Activated CD8-positive, alpha-beta memory T cell treated with anti-CD3 and anti-CD28 coated beads, Interleukin-2, amount 10 ng/mL, durations not matched to agents 7 days and 5 days (primary cell): Measurements from ENCODE around the gene SLC35F3. TPM values are rescaled to one million over a fixed set of nuclear protein-coding genes. Genes with fewer than 3 reads are reported as not detected.
A peak's percentile ranks its signal among the peaks of the same experiment; 100 is the strongest.

Experiments
- ATAC-seq: fragments of 150-1000 bp; cut with Tn5 transposase; one replicate; pipeline ENCODE4 v1.10.0; 2021; ENCODE audit warnings: moderate library complexity
- CTCF ChIA-PET: fragments of 350-600 bp; sonication (Branson Sonifier 250); formaldehyde crosslinking; loops from one replicate; lab custom pipeline; 2021; ENCODE audit warnings: antibody characterized with exemption; lab: Charles Lee
- DNase-seq: peaks from one replicate; pipeline ENCODE4 v3.0.0-alpha.2; 2020
- H3K27ac Mint-ChIP-seq: one replicate; pipeline ENCODE4 v1.8.0; 2021; ENCODE audit warnings: mild to moderate bottlenecking, mixed read lengths
- H3K27me3 Mint-ChIP-seq: one replicate; pipeline ENCODE4 v1.8.0; 2021; ENCODE audit warnings: mixed read lengths
- H3K36me3 Mint-ChIP-seq: one replicate; pipeline ENCODE4 v1.8.0; 2021; ENCODE audit warnings: mild to moderate bottlenecking, mixed read lengths
- H3K4me1 Mint-ChIP-seq: one replicate; pipeline ENCODE4 v1.8.0; 2021; ENCODE audit warnings: mixed read lengths
- H3K4me3 Mint-ChIP-seq: one replicate; pipeline ENCODE4 v1.8.0; 2021; ENCODE audit warnings: mild to moderate bottlenecking, moderate library complexity, mixed read lengths
- H3K9me3 Mint-ChIP-seq: one replicate; pipeline ENCODE4 v1.8.0; 2022; ENCODE audit warnings: low read depth, mixed read lengths
- total RNA-seq, 2 experiments: library from RNA; stranded (reverse); gene quantifications; one replicate each; pipeline ENCODE4 v1.2.3, GENCODE V29; 2021

Gene SLC35F3
- total RNA-seq, 2 experiments from 2014 or later: 13.8 to 16.8 TPM

DNA sequence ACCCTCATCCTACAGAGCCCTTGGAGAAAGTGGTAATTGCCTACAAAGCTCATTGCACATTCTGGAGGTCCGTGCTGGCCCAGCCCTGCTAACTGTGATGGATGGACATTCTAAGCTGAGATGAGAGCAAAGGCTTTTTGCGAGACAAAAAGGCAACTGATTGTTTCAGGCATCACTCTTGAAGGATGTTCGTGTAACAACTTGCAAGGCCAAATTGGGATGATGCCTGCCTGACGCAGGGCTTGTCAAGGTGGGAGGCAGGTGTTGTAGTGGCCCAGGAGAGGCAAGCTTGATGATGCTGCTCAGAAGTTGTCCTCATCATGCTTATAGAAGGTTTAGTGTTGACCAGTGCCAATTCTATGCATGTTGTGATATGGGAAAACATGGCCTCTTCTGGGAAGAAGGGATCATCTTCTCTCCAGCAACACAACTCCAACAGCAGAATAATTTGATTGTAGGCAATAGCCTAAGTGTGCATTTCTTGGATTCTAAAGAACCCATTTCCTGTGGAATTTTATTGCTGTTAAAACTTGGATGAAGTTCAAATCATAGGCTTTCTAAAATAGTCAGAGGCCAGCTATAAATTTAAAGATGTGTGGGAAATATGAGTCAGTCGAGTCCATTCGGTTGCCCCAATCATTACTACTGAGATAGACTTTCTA lies 366.2 kb downstream of the SLC35F3 start:
- Mint-ChIP-seq H3K27ac (peak overlapping the region; percentile 57), H3K27me3 (peaks cover 9% of the 10 kb centered on the region), H3K4me1 (peaks cover 36% of the 10 kb centered on the region), H3K9me3 (no peaks in the 10 kb centered on the region), H3K4me3 (peak overlapping the region; percentile 2), H3K36me3 (peaks cover 31% of the 10 kb centered on the region)
- peak; percentile 7 for ATAC-seq
- CTCF ChIA-PET: interaction anchor here (0.8 to 1.7 kb wide), 4 partner anchors 40 to 122 kb away, joined by 3 to 4 read pairs (median 4); no protein-coding TSS in a partner anchor
- no peak for DNase-seq

DNA sequence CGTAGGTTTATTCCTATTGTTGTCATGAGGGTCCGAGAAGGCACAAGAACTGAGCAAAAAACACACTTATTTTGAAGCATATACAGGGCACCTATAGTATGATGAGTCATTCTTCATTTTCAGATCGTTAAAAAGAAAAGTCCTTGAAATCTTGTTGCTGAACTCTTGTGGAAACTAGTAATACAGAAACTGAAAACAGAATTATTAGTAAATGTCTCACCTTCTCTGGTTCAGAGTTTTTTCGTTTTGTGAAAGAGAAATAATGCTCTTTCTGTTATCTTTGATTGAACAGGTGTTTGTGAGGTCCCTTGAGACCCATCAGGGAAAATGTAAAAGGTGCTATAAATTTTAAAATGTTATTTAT lies 366.7 kb downstream of the SLC35F3 start:
- DNase-seq: no peak
- peaks cover 34% of the 10 kb centered on the region for H3K4me1 Mint-ChIP-seq
- H3K27me3 Mint-ChIP-seq: peaks cover 9% of the 10 kb centered on the region
- no peak overlapping the region for H3K4me3 Mint-ChIP-seq
- peaks cover 28% of the 10 kb centered on the region for H3K36me3 Mint-ChIP-seq
- CTCF ChIA-PET: interaction anchor here (1.4 to 1.7 kb wide), 3 partner anchors 40 to 122 kb away, joined by 3 to 4 read pairs (median 3); no protein-coding TSS in a partner anchor
- peak overlapping the region; percentile 57 for H3K27ac Mint-ChIP-seq
- ATAC-seq: peak; percentile 94
- H3K9me3 Mint-ChIP-seq: no peaks in the 10 kb centered on the region

DNA sequence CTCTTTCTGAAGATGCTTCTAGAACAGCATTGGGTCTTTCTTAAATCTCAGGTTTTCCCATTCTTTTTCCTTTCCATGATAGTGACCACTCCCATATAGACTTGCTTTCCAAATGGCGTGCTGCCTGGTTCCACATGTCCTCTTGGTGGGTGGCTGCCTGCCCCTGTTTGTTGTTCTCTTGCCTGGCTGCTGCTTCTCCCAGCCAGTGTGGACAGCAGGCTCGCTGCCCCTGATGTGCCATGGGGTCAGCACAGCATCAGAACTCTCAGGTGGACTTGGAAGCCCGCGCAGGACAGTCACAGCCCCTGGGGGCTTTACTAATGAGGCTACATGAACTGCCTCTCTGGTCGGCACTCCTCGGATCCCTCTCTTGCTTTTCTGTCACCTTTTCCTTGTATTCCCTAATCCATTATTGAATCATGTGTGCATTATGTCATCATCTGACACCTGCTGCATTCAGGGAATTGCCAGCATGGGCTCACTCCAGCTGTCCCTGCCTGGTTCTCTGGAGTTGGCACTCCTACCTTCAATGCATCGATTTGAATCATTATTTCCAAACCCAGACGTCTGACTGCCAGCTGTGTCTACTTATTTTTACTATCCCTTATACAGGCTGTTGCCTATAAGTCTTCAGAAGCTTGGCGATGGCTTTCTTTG lies 368.3 kb downstream of the SLC35F3 start:
- CTCF ChIA-PET: no interaction called here
- peaks cover 34% of the 10 kb centered on the region for H3K4me1 Mint-ChIP-seq
- H3K4me3 Mint-ChIP-seq: no peak overlapping the region
- H3K9me3 Mint-ChIP-seq: no peaks in the 10 kb centered on the region
- no peak overlapping the region for H3K27ac Mint-ChIP-seq
- ATAC-seq: no peak
- H3K36me3 Mint-ChIP-seq: peaks cover 28% of the 10 kb centered on the region
- peaks cover 9% of the 10 kb centered on the region for H3K27me3 Mint-ChIP-seq
- no peak for DNase-seq

DNA sequence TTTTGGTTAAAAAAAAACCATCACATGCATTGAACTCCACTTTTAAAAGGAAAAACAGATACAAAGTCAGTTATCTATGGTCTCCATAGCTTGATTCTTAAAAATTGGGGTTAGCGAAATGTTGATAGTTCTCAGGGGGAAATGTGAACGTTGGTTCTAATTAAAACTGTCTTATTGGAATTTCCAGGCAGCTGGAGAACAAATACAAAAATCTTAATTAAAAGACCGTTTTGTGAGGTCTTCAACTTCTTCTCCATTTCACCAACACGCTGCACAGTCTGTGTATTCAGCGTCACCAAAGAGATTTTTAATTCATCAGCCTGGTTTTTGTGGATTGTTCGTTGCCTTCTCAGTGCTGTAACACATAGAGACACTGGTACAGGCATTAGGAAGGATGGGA lies 369.5 kb downstream of the SLC35F3 start:
- Mint-ChIP-seq H3K4me3 (no peak overlapping the region), H3K4me1 (peaks cover 34% of the 10 kb centered on the region), H3K36me3 (peaks cover 23% of the 10 kb centered on the region), H3K9me3 (no peaks in the 10 kb centered on the region), H3K27ac (no peak overlapping the region), H3K27me3 (peaks cover 9% of the 10 kb centered on the region)
- CTCF ChIA-PET: interaction anchor here (1.3 kb wide), 1 partner anchor 61 kb away, joined by 3 read pairs; no protein-coding TSS in a partner anchor
- ATAC-seq (no peak), DNase-seq (no peak)

DNA sequence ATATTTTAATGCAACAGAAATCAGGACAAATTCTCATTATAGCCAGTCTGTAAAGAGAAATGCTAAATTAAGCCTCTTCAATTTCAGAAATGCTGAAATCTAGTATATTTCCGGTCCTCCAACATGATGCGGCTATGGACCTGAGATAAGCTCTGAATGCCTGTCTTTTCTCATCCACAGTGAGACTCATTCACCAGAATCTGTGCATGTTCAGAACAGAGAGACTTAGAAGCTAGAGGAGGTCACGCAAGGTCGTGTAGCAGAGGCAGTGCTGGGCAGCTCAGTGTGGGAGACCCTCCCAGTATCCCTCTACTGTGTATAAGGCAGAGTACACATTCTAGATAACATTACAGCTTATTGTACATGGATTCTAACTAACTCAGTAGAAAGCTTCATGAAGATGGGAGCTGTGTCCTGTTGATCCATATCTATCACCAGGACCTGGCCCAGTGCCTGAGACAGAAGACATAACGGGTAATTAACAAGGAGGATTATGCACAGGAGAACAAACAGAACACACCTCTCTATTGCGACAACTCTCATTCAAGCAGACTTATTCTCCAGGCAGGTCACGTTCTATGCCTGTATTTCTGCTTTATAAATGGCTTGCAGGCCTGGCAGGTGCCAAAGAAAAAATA lies 371.8 kb downstream of the SLC35F3 start:
- no peak overlapping the region for H3K4me3 Mint-ChIP-seq
- CTCF ChIA-PET: interaction anchor here (0.7 to 0.8 kb wide), 2 partner anchors 33 to 63 kb away, joined by 3 read pairs; no protein-coding TSS in a partner anchor
- peaks cover 9% of the 10 kb centered on the region for H3K27me3 Mint-ChIP-seq

DNA sequence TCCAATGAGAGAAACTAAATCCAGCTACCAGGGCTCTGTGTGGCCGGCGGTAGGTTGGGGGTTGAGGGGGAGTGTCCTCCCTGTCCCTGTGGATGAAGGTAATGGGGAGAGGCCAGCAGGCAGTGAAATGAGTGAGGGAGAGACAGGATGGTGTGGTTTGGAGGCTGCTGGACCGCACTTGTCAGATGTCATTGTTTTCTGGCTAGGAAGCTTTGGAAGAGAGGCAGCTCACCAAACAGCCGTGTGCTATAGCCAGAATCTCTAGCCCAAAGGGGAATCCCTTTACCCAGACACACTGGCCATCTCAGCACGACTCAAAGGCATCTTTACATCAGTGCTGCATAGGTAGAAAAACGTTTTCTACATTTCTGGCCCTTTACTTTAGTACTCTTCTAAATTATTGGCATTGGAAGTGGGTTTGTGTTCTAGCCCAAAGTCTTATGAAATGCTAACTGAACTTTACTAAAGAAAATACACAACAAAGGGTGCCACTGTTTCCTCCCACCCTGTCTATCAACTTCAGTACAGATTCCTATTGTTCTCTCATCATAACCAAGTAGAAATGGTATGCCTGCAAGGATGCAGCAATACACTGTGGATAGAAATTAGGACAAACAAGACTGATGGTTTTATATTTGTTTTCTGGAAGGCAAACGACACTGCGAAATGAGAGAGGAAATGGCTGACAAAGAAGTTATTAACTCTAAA lies 372.8 kb downstream of the SLC35F3 start:
- Mint-ChIP-seq H3K9me3 (no peaks in the 10 kb centered on the region), H3K27ac (no peak overlapping the region), H3K27me3 (peaks cover 9% of the 10 kb centered on the region), H3K4me1 (peaks cover 7% of the 10 kb centered on the region), H3K36me3 (peaks cover 25% of the 10 kb centered on the region), H3K4me3 (no peak overlapping the region)
- ATAC-seq (no peak), DNase-seq (no peak)
- CTCF ChIA-PET: interaction anchor here (0.8 kb wide), 1 partner anchor 64 kb away, joined by 3 read pairs; no protein-coding TSS in a partner anchor

More for the DNA sequence above, 371.8 kb downstream of the SLC35F3 start:
- no peak overlapping the region for H3K27ac Mint-ChIP-seq
- ATAC-seq (no peak), DNase-seq (no peak)
- H3K9me3 Mint-ChIP-seq: no peaks in the 10 kb centered on the region
- H3K36me3 Mint-ChIP-seq: peaks cover 25% of the 10 kb centered on the region
- H3K4me1 Mint-ChIP-seq: peaks cover 17% of the 10 kb centered on the region

DNA sequence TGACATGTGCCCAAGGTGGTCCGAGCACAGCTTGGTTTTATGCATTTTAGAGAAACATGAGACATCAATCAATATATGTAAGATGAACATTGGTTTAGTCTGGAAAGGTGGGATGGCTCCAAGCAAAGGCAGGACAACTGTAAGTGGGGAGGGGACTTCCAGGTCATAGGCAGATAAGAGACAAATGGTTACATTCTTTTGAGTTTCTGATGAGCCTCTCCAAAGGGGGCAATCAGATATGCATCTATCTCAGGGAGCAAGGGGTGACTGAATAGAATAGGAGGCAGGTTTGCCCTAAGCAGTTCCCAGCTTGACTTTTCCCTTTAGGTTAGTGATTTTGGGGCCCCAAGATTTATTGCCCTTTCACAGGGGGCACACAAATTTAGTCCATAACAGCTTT lies 374.5 kb downstream of the SLC35F3 start:
- Mint-ChIP-seq H3K9me3 (no peaks in the 10 kb centered on the region), H3K4me1 (no peaks in the 10 kb centered on the region), H3K27ac (no peak overlapping the region), H3K36me3 (peaks cover 17% of the 10 kb centered on the region), H3K4me3 (no peak overlapping the region), H3K27me3 (peaks cover under 1% of the 10 kb centered on the region)
- CTCF ChIA-PET: no interaction called here
- DNase-seq (no peak), ATAC-seq (no peak)

DNA sequence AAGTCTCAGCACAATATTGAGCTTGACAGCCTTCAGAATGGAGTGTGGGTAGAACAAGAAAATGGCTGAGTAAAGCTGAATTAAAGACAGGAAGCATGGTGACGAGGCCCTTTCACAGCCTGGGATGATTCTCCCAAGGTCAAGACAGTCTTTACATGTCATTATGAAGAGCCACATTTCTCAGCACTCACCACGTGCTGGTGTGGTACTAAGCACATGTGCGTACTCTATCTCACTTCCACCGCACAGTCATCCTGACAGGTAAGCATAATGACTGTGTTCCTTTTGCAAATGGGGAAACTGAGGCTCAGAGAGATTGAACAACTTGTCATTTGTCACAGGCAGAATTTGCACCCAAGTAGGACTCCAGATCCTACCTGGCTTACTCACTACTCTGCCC lies 376.0 kb downstream of the SLC35F3 start:
- Mint-ChIP-seq H3K36me3 (peaks cover 8% of the 10 kb centered on the region), H3K9me3 (no peaks in the 10 kb centered on the region), H3K27me3 (no peaks in the 10 kb centered on the region), H3K4me3 (no peak overlapping the region), H3K27ac (no peak overlapping the region), H3K4me1 (no peaks in the 10 kb centered on the region)
- DNase-seq (no peak), ATAC-seq (no peak)
- CTCF ChIA-PET: no interaction called here

DNA sequence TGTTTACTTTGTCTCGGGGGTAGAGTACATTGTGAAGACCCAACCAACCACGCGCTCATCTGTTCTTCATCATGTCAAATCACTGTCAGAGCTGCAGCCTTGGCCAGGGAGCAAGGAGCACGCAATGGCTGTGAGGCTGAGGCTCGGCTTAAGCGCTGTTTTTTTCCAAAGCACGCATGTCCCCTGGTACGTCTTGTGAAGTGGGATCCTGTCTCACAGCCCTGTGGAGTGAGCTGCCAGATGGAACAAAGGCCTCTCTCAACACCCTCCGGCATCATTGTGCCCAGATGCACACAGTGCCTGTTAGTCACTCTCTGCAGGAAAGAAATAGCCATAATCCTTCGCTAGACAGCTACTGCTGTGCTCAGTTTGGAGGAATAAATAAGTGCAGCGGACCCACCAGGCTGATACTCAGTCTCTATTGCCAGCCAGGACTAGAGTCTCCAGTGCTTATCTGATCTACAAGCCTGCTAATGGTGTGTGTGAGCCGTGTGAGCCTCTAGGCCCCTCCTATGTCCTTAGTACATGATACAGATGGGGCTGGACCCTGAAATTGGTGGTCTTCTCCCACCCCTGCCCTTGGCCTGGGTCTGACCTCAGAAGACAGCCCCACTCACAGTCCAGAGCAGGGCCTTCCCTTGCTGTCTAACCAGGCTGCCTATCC lies 377.5 kb downstream of the SLC35F3 start:
- H3K9me3 Mint-ChIP-seq: no peaks in the 10 kb centered on the region
- H3K4me1 Mint-ChIP-seq: no peaks in the 10 kb centered on the region
- peaks cover 8% of the 10 kb centered on the region for H3K36me3 Mint-ChIP-seq
- H3K27me3 Mint-ChIP-seq: no peaks in the 10 kb centered on the region
- no peak for ATAC-seq
- DNase-seq: no peak
- H3K27ac Mint-ChIP-seq: no peak overlapping the region
- CTCF ChIA-PET: no interaction called here
- H3K4me3 Mint-ChIP-seq: no peak overlapping the region

DNA sequence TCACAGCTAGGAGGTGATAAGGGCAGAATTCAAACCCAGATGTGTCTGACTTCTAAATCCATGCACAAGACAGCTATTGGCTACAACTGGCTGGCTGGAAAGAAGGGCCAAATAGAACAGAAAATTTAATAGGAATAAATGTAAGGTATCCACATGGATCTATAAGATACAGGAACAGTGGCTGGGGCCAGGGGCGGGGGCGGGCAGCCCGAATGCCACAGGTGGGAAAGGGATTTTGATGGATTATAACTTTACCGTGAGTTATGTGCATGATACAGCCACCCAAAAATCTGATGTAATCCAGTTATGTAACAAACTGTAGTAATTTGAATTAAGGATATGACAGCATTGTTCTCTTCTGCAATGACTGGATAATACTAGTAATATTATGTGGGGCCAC lies 381.7 kb downstream of the SLC35F3 start:
- CTCF ChIA-PET: no interaction called here

DNA sequence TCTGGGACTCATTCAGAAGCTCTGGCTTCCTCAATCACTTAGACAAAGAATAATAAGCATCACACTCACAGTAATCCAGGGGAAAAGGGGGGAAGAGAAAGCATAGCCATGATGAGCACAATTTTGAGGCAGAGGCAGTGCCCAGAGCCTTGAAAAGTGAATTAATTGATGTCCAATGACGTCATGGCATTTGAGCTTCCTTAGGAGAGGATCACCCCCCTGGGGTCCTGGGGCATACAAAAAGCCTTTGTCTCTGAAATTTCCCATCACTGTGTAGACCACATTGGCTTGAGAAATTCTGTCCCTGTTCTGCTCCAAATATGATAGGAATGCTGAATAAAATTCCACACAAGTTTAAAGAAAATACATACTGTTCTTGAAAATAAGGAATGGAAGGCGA lies 384.5 kb downstream of the SLC35F3 start:
- DNase-seq (no peak), ATAC-seq (no peak)
- no peaks in the 10 kb centered on the region for H3K27me3 Mint-ChIP-seq
- H3K27ac Mint-ChIP-seq: no peak overlapping the region
- peaks cover 15% of the 10 kb centered on the region for H3K36me3 Mint-ChIP-seq
- H3K4me1 Mint-ChIP-seq: no peaks in the 10 kb centered on the region
- peaks cover 12% of the 10 kb centered on the region for H3K9me3 Mint-ChIP-seq
- no peak overlapping the region for H3K4me3 Mint-ChIP-seq
- CTCF ChIA-PET: no interaction called here

More for the DNA sequence above, 381.7 kb downstream of the SLC35F3 start:
- Mint-ChIP-seq H3K4me3 (no peak overlapping the region), H3K27me3 (no peaks in the 10 kb centered on the region), H3K36me3 (peaks cover 16% of the 10 kb centered on the region), H3K9me3 (peaks cover 12% of the 10 kb centered on the region), H3K27ac (no peak overlapping the region), H3K4me1 (no peaks in the 10 kb centered on the region)
- no peak for DNase-seq
- ATAC-seq: no peak

DNA sequence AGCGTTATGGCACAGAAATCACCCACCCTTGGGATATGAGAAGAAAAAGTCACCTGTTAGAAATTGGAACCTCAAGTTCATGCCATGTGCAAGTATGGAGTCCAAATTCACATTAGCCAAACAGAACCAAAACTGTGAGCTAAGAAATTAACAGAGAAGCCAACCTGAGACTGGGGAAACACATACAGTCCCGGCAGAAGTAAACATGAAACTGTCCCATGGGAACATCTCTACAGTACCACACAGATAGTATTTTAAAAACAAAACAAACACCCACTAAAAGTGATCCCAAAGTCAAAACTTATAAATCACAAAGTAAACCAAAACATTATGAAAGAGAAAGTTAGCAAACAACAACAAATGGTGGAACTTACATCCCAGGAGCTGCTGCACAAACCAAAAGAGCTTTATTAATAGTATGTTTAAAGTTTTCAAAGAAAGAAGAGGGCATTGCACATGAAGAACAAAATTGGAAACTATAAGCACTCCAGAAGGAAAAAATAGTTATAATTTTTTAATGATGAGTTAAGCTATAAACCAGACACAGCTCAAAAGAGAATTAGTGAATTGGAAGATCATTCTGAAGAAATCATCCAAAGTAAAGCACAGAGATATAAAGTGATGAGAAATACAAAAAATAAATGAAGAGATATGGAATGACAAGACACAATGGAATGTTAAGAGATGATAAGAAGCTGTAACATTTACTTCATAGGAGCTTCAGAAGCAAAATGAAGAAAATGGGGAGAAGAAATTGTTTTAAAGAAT lies 385.2 kb downstream of the SLC35F3 start:
- no peaks in the 10 kb centered on the region for H3K27me3 Mint-ChIP-seq
- H3K36me3 Mint-ChIP-seq: peaks cover 15% of the 10 kb centered on the region
- ATAC-seq (no peak), DNase-seq (no peak)
- no peak overlapping the region for H3K27ac Mint-ChIP-seq
- CTCF ChIA-PET: no interaction called here
- peaks cover 12% of the 10 kb centered on the region for H3K9me3 Mint-ChIP-seq
- H3K4me1 Mint-ChIP-seq: no peaks in the 10 kb centered on the region
- no peak overlapping the region for H3K4me3 Mint-ChIP-seq
